CD14-positive monocyte (primary cell): Measurements from ENCODE around the gene RIPOR3. TPM values are rescaled to one million over a fixed set of nuclear protein-coding genes. Genes with fewer than 3 reads are reported as not detected.
"Not testable (repeated sequence)": the region's sequence is repeated elsewhere in the genome, so short reads cannot be mapped to it uniquely, and the experiment has no call there.

Source experiments
- DNase-seq, 3 donors: peaks; one replicate each; pipeline ENCODE4 v3.0.0-alpha.2; 2011 to 2022
- H2AFZ ChIP-seq: 2 replicates; pipeline ENCODE4 v1.6.0; 2012; ENCODE audit warnings: mild to moderate bottlenecking, low read depth, low read length, inconsistent platforms; ENCODE audit not compliant: insufficient read depth, poor library complexity, severe bottlenecking
- H3K27ac ChIP-seq, 2 donors: 1 replicate in 1 of 2; 2 replicates in 1 of 2; pipeline ENCODE4 v1.5.1; 2012 to 2013; ENCODE audit warnings: low read length in 2 of 2, control low read depth in 1 of 2, inconsistent platforms in 1 of 2, low read depth in 1 of 2, mild to moderate bottlenecking in 1 of 2
- H3K27me3 ChIP-seq, 2 donors: one replicate each; pipeline versions ENCODE4 v1.6.0 to v1.6.1; 2011 to 2013; ENCODE audit warnings: low read length in 2 of 2; ENCODE audit not compliant: control insufficient read depth in 2 of 2, insufficient read depth in 2 of 2
- H3K36me3 ChIP-seq, 2 donors: replicated peaks in 1 of 2; 1 replicate in 1 of 2; 2 replicates in 1 of 2; pipeline versions ENCODE4 v1.5.1 to v1.6.1; 2012 to 2013; ENCODE audit warnings: low read length in 2 of 2, control low read depth in 1 of 2, inconsistent platforms in 1 of 2, mild to moderate bottlenecking in 1 of 2; ENCODE audit not compliant: insufficient read depth in 2 of 2, control insufficient read depth in 1 of 2
- H3K4me1 ChIP-seq, 2 donors: 1 replicate in 1 of 2; 2 replicates in 1 of 2; pipeline versions ENCODE4 v1.5.1 to v1.6.1; 2012 to 2013; ENCODE audit warnings: low read length in 2 of 2, control low read depth in 1 of 2, inconsistent platforms in 1 of 2, mild to moderate bottlenecking in 1 of 2, moderate library complexity in 1 of 2; ENCODE audit not compliant: insufficient read depth in 2 of 2, control insufficient read depth in 1 of 2
- H3K4me2 ChIP-seq: replicated peaks from 2 replicates; pipeline ENCODE3; 2012; ENCODE audit warnings: low read length, moderate library complexity, mild to moderate bottlenecking; ENCODE audit not compliant: poor library complexity, severe bottlenecking; ENCODE audit errors: extremely low read depth
- H3K4me3 ChIP-seq, 3 experiments: fragments of 200-600 bp in 1 of 3; sonication (generic) in 1 of 3; replicated peaks in 1 of 3; 1 replicate in 2 of 3; 2 replicates in 1 of 3; pipeline ENCODE4 v1.5.1; 2011 to 2013; ENCODE audit warnings: low read length in 3 of 3, mild to moderate bottlenecking in 3 of 3, control low read depth in 2 of 3, low read depth in 2 of 3, inconsistent platforms in 1 of 3, moderate library complexity in 1 of 3
- H3K79me2 ChIP-seq: 2 replicates; pipeline ENCODE4 v1.6.0; 2012; ENCODE audit warnings: mild to moderate bottlenecking, control low read depth, inconsistent platforms, low read length, moderate library complexity; ENCODE audit not compliant: insufficient read depth
- H3K9ac ChIP-seq: 2 replicates; pipeline ENCODE4 v1.6.0; 2017; ENCODE audit warnings: low read length, mild to moderate bottlenecking; ENCODE audit not compliant: insufficient read depth, poor library complexity, severe bottlenecking
- H3K9me3 ChIP-seq, 2 donors: replicated peaks in 1 of 2; 1 replicate in 1 of 2; 2 replicates in 1 of 2; pipeline versions ENCODE4 v1.5.1 to v1.6.1; 2012 to 2013; ENCODE audit warnings: low read length in 2 of 2, control low read depth in 1 of 2; ENCODE audit not compliant: control insufficient read depth in 1 of 2, insufficient read depth in 1 of 2
- H4K20me1 ChIP-seq: 2 replicates; pipeline ENCODE4 v1.6.0; 2012; ENCODE audit warnings: mild to moderate bottlenecking, low read length, control low read depth, moderate library complexity; ENCODE audit not compliant: insufficient read depth
- H3K27ac Mint-ChIP-seq, 7 donors: one replicate each; pipeline ENCODE4 v1.8.0; 2020; ENCODE audit warnings: mild to moderate bottlenecking in 7 of 7, mixed read lengths in 7 of 7, moderate library complexity in 6 of 7, inconsistent platforms in 2 of 7
- H3K27me3 Mint-ChIP-seq, 3 donors: one replicate each; pipeline ENCODE4 v1.8.0; 2021 to 2022; ENCODE audit warnings: low read depth in 3 of 3, mild to moderate bottlenecking in 3 of 3, mixed read lengths in 3 of 3, moderate library complexity in 3 of 3, inconsistent platforms in 1 of 3
- H3K36me3 Mint-ChIP-seq, 2 donors: one replicate each; pipeline ENCODE4 v1.8.0; 2020; ENCODE audit warnings: mixed read lengths in 2 of 2, inconsistent platforms in 1 of 2, mild to moderate bottlenecking in 1 of 2
- H3K4me1 Mint-ChIP-seq: one replicate; pipeline ENCODE4 v1.8.0; 2020; ENCODE audit warnings: mild to moderate bottlenecking, mixed read lengths
- H3K4me3 Mint-ChIP-seq, 2 donors: one replicate each; pipeline ENCODE4 v1.8.0; 2020; ENCODE audit warnings: mild to moderate bottlenecking in 2 of 2, mixed read lengths in 2 of 2, moderate library complexity in 1 of 2
- H3K9me3 Mint-ChIP-seq, 7 donors: one replicate each; pipeline ENCODE4 v1.8.0; 2020 to 2022; ENCODE audit warnings: mixed read lengths in 7 of 7, mild to moderate bottlenecking in 6 of 7, moderate library complexity in 6 of 7, inconsistent platforms in 2 of 7
- WGBS: methylation state at CpG from one replicate; pipeline ENCODE4 v1.1.5; 2013; ENCODE audit warnings: missing lambda C conversion rate; ENCODE audit not compliant: insufficient coverage; 5-methylcytosine and 5-hydroxymethylcytosine counted together
- intact Hi-C, 2 donors: fragments of 100-400 bp; cut with micrococcal nuclease; formaldehyde crosslinking; loops; one replicate each; pipeline versions ENCODE4 v1.15.0 to v1.15.1; 2023
- polyA plus RNA-seq, 3 donors: library from polyadenylated mRNA; depleted of rRNA in 1 of 3; unstranded in 2 of 3; stranded (reverse) in 1 of 3; fragments of 300-500 nt in 2 of 3; fragments of >200 nt in 1 of 3; fragmentation: Illumina TruSeq in 2 of 3; gene quantifications; 1 replicate in 2 of 3; 2 replicates in 1 of 3; pipeline ENCODE4 v1.2.3, GENCODE V29; 2012 to 2021
- TF ChIP-seq, protein P1 (sequence below): fragments of 200-600 bp; IDR thresholded peaks from one replicate; pipeline ENCODE4 v1.8.0; 2022; ENCODE audit warnings: antibody characterized with exemption, mild to moderate bottlenecking

RIPOR3 gene
- polyA plus RNA-seq, 3 donors, result not detected

DNA sequence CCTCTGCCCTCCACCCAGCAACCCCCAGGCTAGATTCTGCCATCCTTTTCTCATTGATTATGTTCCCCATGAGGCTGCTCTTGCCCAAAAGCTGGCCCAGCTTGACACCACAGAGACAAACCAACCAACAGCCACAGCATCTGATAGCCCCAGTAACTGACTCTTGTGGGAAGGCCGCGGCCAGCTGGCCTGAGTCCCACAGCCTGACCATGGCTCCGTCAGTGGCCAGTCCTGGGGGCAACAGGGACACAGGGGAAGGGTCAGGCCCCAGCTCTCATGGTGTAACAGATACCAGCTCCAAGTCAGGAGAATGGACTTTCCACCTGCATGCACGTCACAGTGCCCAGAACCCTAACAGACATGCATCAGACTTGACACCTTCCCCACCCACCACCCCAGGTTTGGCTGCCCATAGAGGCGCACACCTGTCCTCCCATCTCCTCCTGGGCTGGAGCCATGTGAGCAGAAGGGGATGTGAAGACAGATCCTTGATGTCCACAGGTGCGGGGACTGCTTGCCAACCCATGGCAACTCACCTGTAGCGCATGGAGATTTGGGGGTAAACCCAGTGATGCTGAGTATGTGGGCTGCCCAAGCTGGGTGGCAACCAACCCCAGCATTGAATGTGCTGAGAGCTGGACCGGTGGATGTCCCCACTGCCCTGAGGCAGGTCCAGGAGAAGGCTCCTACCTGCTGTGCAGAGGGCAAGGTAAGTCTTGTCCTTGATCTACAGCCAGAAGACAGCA is 18.8 kb downstream of the RIPOR3 start:
- intact Hi-C loops, result no loop called here
- WGBS, result 95% methylated on average over 6 of the region's 8 CpGs
- H3K9me3 Mint-ChIP-seq, result peaks cover 0 to 2% (median 0%) of the 10 kb centered on the region in 7 donors
- no peaks in the 10 kb centered on the region for H4K20me1 ChIP-seq
- TF ChIP-seq, protein P1, sequence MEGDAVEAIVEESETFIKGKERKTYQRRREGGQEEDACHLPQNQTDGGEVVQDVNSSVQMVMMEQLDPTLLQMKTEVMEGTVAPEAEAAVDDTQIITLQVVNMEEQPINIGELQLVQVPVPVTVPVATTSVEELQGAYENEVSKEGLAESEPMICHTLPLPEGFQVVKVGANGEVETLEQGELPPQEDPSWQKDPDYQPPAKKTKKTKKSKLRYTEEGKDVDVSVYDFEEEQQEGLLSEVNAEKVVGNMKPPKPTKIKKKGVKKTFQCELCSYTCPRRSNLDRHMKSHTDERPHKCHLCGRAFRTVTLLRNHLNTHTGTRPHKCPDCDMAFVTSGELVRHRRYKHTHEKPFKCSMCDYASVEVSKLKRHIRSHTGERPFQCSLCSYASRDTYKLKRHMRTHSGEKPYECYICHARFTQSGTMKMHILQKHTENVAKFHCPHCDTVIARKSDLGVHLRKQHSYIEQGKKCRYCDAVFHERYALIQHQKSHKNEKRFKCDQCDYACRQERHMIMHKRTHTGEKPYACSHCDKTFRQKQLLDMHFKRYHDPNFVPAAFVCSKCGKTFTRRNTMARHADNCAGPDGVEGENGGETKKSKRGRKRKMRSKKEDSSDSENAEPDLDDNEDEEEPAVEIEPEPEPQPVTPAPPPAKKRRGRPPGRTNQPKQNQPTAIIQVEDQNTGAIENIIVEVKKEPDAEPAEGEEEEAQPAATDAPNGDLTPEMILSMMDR, result no peak
- H3K4me1 ChIP-seq, result no peaks in the 10 kb centered on the region
- H3K27me3 ChIP-seq, result no peaks in the 10 kb centered on the region
- DNase-seq, result no peak
- H3K4me1 Mint-ChIP-seq, result no peaks in the 10 kb centered on the region
- H3K27ac Mint-ChIP-seq, result no peak overlapping the region
- no peaks in the 10 kb centered on the region for H3K36me3 ChIP-seq
- H3K79me2 ChIP-seq, result no peaks in the 10 kb centered on the region
- no peak overlapping the region for H3K4me3 Mint-ChIP-seq
- no peaks in the 10 kb centered on the region for H3K9me3 ChIP-seq
- H3K9ac ChIP-seq, result no peak overlapping the region
- H3K27me3 Mint-ChIP-seq, result peaks cover 1 to 6% (median 1%) of the 10 kb centered on the region in 3 donors
- no peak overlapping the region for H3K4me3 ChIP-seq
- H3K4me2 ChIP-seq, result no peak overlapping the region
- H3K27ac ChIP-seq, result no peak overlapping the region
- no peak overlapping the region for H2AFZ ChIP-seq
- H3K36me3 Mint-ChIP-seq, result no peaks in the 10 kb centered on the region

GRCh38 chr20:50671626-50672025 is 19.7 kb downstream of the RIPOR3 start:
- TF ChIP-seq, protein P1, result no peak
- Mint-ChIP-seq H3K27me3 (peaks cover 1 to 6% (median 1%) of the 10 kb centered on the region in 3 donors), H3K9me3 (peaks cover 0 to 2% (median 0%) of the 10 kb centered on the region in 7 donors), H3K4me1 (no peaks in the 10 kb centered on the region), H3K36me3 (no peaks in the 10 kb centered on the region), H3K27ac (no peak overlapping the region), H3K4me3 (no peak overlapping the region)
- H4K20me1 ChIP-seq, result no peaks in the 10 kb centered on the region
- H3K36me3 ChIP-seq, result no peaks in the 10 kb centered on the region
- H3K4me1 ChIP-seq, result no peaks in the 10 kb centered on the region
- WGBS, result 92% methylated on average over 2 of the region's 3 CpGs
- H3K27me3 ChIP-seq, result no peaks in the 10 kb centered on the region
- H3K9ac ChIP-seq, result no peak overlapping the region
- intact Hi-C loops, result no loop called here
- H2AFZ ChIP-seq, result no peak overlapping the region
- H3K79me2 ChIP-seq, result no peaks in the 10 kb centered on the region
- no peaks in the 10 kb centered on the region for H3K9me3 ChIP-seq
- no peak overlapping the region for H3K4me2 ChIP-seq
- no peak overlapping the region for H3K4me3 ChIP-seq
- DNase-seq, result no peak
- no peak overlapping the region for H3K27ac ChIP-seq

DNA sequence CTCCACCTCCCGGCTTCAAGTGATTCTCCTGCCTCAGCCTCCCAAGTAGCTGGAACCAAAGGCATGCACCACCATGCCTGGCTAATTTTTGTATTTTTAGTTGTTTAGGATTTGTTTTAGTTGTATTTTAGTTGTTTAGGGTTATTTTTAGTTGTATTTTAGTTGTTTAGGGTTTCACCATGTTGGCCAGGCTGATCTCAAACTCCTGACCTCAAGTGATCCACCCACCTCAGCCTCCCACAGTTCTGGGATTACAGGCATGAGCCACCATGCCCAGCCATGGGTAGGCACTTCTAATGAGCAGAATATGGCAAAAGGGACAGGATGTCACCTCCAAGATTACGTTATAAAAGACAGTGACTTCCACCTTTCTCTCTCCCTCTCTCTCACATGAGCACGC is 20.3 kb downstream of the RIPOR3 start:
- H4K20me1 ChIP-seq, H3K36me3 Mint-ChIP-seq, H3K27ac Mint-ChIP-seq, H3K27me3 ChIP-seq, H3K4me1 ChIP-seq, H3K9ac ChIP-seq, H3K27me3 Mint-ChIP-seq, H3K4me2 ChIP-seq, H3K79me2 ChIP-seq, H3K4me3 Mint-ChIP-seq, H3K27ac ChIP-seq, H2AFZ ChIP-seq, H3K4me3 ChIP-seq, H3K9me3 Mint-ChIP-seq, H3K9me3 ChIP-seq, H3K36me3 ChIP-seq, DNase-seq, H3K4me1 Mint-ChIP-seq, intact Hi-C loops: not testable (repeated sequence)
- WGBS, result 67% methylated on average over 3 of the region's 3 CpGs
